Tibial nerve (tissue), 4 donors: ENCODE measurements around the gene ADAP1. TPM values are rescaled to one million over a fixed set of nuclear protein-coding genes. Genes with fewer than 3 reads are reported as not detected.

Source experiments
- DNase-seq, 2 donors: peaks; one replicate each; pipeline ENCODE4 v3.0.0-alpha.2; 2019; ENCODE audit warnings: low spot score in 2 of 2
- H3K27ac ChIP-seq, 4 donors: fragments of 200-600 bp; sonication (generic) in 3 of 4; one replicate each; pipeline ENCODE4 v1.5.1; 2017 to 2019; ENCODE audit warnings: mild to moderate bottlenecking in 1 of 4
- H3K27me3 ChIP-seq, 2 donors: fragments of 200-600 bp; sonication (generic) in 1 of 2; one replicate each; pipeline versions ENCODE4 v1.5.1 to v1.6.0; 2017 to 2019
- H3K36me3 ChIP-seq, 3 donors: fragments of 200-600 bp; sonication (generic); one replicate each; pipeline ENCODE4 v1.5.1; 2018 to 2019
- H3K4me1 ChIP-seq, 4 donors: fragments of 200-600 bp; sonication (generic) in 3 of 4; one replicate each; pipeline ENCODE4 v1.5.1; 2017 to 2019
- H3K4me3 ChIP-seq, 4 donors: fragments of 200-600 bp; sonication (generic) in 3 of 4; one replicate each; pipeline ENCODE4 v1.5.1; 2017 to 2019; ENCODE audit warnings: mild to moderate bottlenecking in 1 of 4, moderate library complexity in 1 of 4
- H3K9me3 ChIP-seq, 4 donors: fragments of 200-600 bp; sonication (generic) in 3 of 4; one replicate each; pipeline ENCODE4 v1.5.1; 2017 to 2019
- EP300 ChIP-seq, 2 donors: sonication (generic); formaldehyde crosslinking; IDR thresholded peaks; one replicate each; pipeline ENCODE4 v1.6.1; 2017; ENCODE audit warnings: antibody characterized with exemption in 2 of 2, mild to moderate bottlenecking in 1 of 2
- POLR2A ChIP-seq, 2 donors: fragments of 450-650 bp; IDR thresholded peaks; one replicate each; pipeline ENCODE4 v1.6.1; 2017; ENCODE audit warnings: antibody characterized with exemption in 2 of 2, mild to moderate bottlenecking in 2 of 2, moderate library complexity in 2 of 2
- WGBS, 2 donors: methylation state at CpG; one replicate each; pipeline ENCODE4 v1.1.5; 2018; 5-methylcytosine and 5-hydroxymethylcytosine counted together
- total RNA-seq, 4 donors: library from RNA; depleted of rRNA; stranded (reverse); fragments of >200 nt; gene quantifications; one replicate each; pipeline ENCODE4 v1.1.0, GENCODE V29; 2016
- TF ChIP-seq, protein P1 (sequence below), 5 experiments: fragments of 200-600 bp in 3 of 5; fragments of 450-650 bp in 2 of 5; sonication (generic) in 3 of 5; IDR thresholded peaks; one replicate each; pipeline ENCODE4 v1.5.1; 2016 to 2019; ENCODE audit warnings: antibody characterized with exemption in 5 of 5, mild to moderate bottlenecking in 3 of 5, moderate library complexity in 2 of 5

ADAP1 gene
- total RNA-seq, 4 donors from 2014 or later: 29.3 to 53.0 (median 39.6) TPM

DNA sequence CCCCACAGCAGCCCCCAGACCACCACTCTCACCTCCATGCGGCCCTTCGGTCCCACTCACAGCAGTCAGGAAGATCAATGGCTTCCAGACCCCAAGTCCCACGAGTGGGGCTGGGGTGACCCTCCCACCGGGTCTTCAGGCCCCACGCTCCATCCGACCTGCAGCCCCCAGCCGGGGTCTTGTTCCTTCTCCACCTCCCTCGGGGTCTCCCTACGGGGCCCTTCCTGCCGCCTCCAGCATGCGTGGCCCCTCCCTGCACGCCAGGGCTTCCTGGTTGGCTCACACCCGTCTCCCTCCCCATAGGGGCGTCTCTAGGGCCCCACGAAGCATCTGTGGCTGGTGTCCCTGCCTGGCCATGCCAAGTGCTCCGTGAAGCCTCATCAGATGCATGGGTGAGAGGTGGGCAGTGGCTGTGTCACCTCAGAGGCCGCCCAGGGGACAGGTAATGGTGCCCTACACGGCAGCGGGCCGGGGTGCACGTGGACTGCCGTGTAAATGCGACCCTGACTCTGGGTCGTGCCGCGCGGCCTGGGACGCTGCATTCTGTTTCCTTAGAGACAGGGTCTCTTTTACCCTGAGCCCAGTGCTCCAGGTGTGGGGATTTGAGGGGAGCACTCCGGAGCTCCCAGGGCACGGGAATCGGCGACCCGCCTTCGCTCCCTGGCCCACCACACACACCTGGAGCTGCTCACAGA, 19.9 kb downstream of the ADAP1 start:
- no peak overlapping the region for H3K27ac ChIP-seq
- H3K9me3 ChIP-seq: no peaks in the 10 kb centered on the region
- no peaks in the 10 kb centered on the region for H3K27me3 ChIP-seq
- no peak overlapping the region for H3K4me3 ChIP-seq
- DNase-seq: no peak
- WGBS, 2 donors: 79 to 86% methylated on average over 20 to 32 of the region's 34 CpGs
- TF ChIP-seq EP300 (IDR thresholded peaks at IDR 0.05) (no peak), POLR2A (IDR thresholded peaks at IDR 0.05) (no peak)
- TF ChIP-seq, protein P1, sequence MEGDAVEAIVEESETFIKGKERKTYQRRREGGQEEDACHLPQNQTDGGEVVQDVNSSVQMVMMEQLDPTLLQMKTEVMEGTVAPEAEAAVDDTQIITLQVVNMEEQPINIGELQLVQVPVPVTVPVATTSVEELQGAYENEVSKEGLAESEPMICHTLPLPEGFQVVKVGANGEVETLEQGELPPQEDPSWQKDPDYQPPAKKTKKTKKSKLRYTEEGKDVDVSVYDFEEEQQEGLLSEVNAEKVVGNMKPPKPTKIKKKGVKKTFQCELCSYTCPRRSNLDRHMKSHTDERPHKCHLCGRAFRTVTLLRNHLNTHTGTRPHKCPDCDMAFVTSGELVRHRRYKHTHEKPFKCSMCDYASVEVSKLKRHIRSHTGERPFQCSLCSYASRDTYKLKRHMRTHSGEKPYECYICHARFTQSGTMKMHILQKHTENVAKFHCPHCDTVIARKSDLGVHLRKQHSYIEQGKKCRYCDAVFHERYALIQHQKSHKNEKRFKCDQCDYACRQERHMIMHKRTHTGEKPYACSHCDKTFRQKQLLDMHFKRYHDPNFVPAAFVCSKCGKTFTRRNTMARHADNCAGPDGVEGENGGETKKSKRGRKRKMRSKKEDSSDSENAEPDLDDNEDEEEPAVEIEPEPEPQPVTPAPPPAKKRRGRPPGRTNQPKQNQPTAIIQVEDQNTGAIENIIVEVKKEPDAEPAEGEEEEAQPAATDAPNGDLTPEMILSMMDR (IDR thresholded peaks at IDR 0.05): no peak
- peaks cover 0 to 22% (median 0%) of the 10 kb centered on the region in 3 donors for H3K36me3 ChIP-seq
- peaks cover 0 to 14% (median 3%) of the 10 kb centered on the region in 4 donors for H3K4me1 ChIP-seq

DNA sequence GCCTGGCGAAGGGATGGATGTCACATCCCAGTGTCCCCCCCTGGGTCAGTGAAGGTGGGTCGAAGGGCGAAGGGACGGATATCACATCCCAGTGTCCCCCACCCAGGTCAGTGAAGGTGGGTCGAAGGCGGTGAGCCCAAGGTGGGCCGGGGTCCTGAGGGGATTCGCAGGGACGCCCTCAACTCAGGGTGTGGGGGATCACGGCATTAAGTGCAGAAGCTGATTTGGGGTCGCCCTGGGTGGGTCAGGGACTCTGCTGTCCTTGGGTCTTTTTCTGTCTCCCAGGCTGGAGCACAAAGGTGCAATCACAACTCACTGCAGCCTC, 21.9 kb downstream of the ADAP1 start:
- Histone ChIP-seq H3K9me3 (no peaks in the 10 kb centered on the region), H3K27me3 (no peaks in the 10 kb centered on the region), H3K36me3 (peaks cover 0 to 17% (median 0%) of the 10 kb centered on the region in 3 donors), H3K4me1 (peaks cover 0 to 30% (median 4%) of the 10 kb centered on the region in 4 donors), H3K4me3 (no peak overlapping the region), H3K27ac (peak overlapping the region in 2 of 4 donors; percentile 77 to 95)
- no peak for DNase-seq
- no peak for TF ChIP-seq EP300 (IDR thresholded peaks at IDR 0.05)
- TF ChIP-seq, protein P1 (IDR thresholded peaks at IDR 0.05): no peak
- no peak for TF ChIP-seq POLR2A (IDR thresholded peaks at IDR 0.05)
- WGBS, 2 donors: 93 to 96% methylated on average over 11 of the region's 11 CpGs

DNA sequence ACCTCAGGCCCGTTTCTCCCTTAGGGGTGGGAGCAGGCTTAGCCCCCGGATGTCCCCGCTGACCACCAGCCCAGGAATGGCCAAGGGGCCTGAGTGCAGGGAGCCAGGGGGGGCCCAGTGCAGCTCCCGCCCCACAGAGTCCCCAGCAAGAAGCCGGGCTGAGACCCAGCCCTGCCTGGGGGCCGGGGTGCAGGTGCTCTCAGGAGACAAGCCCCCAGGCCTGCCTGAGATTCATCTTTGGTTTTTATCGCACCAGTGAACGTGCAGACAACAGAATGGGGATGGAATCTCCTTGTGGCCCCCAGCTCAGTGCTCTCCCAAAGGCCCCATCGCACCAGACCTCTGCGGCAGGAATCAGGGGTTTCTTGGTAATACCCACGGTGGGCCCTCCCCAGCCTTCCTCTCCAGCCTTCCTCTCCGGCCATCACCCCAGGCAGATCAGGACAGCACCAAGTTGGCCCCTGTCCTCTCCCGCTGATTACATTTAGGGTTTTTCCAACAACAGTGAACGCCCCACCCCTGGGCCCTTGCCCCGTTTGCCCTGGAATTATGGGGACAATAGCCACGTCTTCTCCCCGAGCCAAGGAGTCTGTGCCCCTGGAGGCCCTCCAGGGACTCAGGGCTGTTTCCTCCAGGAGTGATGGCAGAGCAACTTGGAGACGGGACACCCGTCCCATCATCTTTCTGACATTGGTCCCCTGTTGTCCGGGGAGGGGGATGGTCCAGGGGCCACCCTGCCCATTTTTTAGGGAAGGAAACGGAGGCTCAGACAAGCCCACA, 22.4 kb downstream of the ADAP1 start:
- no peak for DNase-seq
- Histone ChIP-seq H3K27ac (peak overlapping the region in 3 of 4 donors; percentile 48 to 95 (median 77)), H3K27me3 (no peaks in the 10 kb centered on the region), H3K9me3 (no peaks in the 10 kb centered on the region), H3K4me1 (peaks cover 0 to 36% (median 9%) of the 10 kb centered on the region in 4 donors), H3K4me3 (no peak overlapping the region), H3K36me3 (peaks cover 0 to 17% (median 0%) of the 10 kb centered on the region in 3 donors)
- WGBS, 2 donors: 81 to 82% methylated on average over 20 to 21 of the region's 21 CpGs
- TF ChIP-seq EP300 (IDR thresholded peaks at IDR 0.05): no peak
- TF ChIP-seq POLR2A (IDR thresholded peaks at IDR 0.05): no peak
- TF ChIP-seq, protein P1 (IDR thresholded peaks at IDR 0.05): no peak

DNA sequence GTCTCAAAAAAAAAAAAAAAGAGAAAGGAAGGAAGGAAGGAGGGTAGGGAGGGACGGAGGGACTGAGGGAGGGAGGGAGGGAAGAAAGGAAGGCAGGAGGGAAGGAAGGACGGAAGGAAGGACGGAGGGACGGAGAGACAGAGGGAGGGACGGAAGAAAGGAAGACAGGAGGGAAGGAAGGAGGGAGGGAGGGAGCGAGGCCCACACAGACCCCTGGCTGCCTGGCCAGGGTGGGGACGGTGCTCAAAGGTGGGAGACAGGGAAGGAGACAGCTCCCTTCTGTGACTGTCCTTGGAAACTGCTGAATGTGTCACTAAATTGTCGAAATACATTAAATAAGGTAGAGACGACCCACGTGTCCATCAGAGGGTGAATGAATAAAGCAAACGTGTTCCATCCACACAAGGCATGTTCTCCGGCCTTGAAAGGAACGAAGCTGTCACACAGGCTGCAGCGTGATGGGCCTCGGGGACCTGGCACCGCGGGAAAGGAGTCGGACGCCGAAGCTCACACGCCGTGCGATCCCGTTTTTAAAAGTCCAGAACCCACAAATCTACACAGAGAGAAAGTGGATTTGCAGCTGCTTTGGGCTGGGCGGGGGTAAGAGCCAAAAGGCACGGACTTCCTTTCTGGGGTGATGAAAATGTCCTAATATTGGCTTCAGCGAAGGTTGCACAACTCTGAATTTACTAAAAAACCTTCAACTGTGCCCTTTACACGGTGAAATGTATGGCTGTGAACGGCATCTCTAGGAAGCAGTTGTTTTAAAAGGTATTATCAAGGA, 23.3 kb downstream of the ADAP1 start:
- peak overlapping the region; percentile 15 to 95 (median 62) for H3K27ac ChIP-seq
- TF ChIP-seq, protein P1 (IDR thresholded peaks at IDR 0.05): no peak
- TF ChIP-seq EP300 (IDR thresholded peaks at IDR 0.05) (peak in 1 of 2 donors; percentile 23), POLR2A (IDR thresholded peaks at IDR 0.05) (no peak)
- H3K27me3 ChIP-seq: no peaks in the 10 kb centered on the region
- H3K4me3 ChIP-seq: no peak overlapping the region
- WGBS, 2 donors: 64 to 72% methylated on average over 29 of the region's 29 CpGs
- H3K36me3 ChIP-seq: peaks cover 0 to 17% (median 0%) of the 10 kb centered on the region in 3 donors
- H3K4me1 ChIP-seq: peaks cover 0 to 45% (median 15%) of the 10 kb centered on the region in 4 donors
- DNase-seq: no peak
- no peaks in the 10 kb centered on the region for H3K9me3 ChIP-seq
